ENCODE results near the gene NDUFAF8. TPM values are rescaled to one million over a fixed set of nuclear protein-coding genes. Genes with fewer than 3 reads are reported as not detected.

The NDUFAF8 gene
- total and polyA plus RNA-seq, 8 donors, result 14.5 to 185 (median 43.4) TPM; not detected in 1

DNA sequence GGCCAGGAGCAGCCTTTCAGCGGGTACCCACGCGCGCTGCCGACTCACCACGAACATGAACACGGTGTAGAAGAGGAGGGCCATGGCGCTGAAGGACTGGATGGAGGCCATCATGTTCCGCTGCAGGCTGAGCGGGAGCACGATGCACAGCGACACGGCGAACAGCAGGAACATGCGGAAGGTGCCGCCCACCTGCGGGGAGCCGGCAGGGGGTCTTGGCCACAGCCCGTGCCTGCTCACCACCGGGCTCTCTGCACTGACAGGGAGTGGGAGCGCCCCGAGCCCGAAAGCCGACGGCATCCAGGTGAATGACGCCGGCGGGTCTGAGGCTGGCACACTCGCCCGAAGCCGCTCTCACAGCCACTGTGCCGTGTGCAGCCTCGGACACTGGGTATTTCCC, 43.0 kb downstream of the NDUFAF8 start:
- no peak for DNase-seq
- Histone ChIP-seq H3K36me3 (peaks cover 35 to 90% (median 75%) of the 10 kb centered on the region in 4 donors), H3K4me1 (peaks cover 12 to 56% (median 38%) of the 10 kb centered on the region in 4 donors), H3K9me3 (no peaks in the 10 kb centered on the region), H3K27me3 (no peaks in the 10 kb centered on the region), H3K4me3 (no peak overlapping the region), H3K27ac (no peak overlapping the region)
- intact Hi-C loops (cut with DNase I; ENCODE audit: low total_unique reads), result no loop called here
- 94 to 96% (median 96%) methylated on average over 14 to 33 of the region's 33 CpGs for WGBS, 5 donors
- TF ChIP-seq POLR2AphosphoS5 (IDR thresholded peaks at IDR 0.05) (no peak), POLR2A (IDR thresholded peaks at IDR 0.05) (no peak), EP300 (IDR thresholded peaks at IDR 0.05) (no peak), CTCF (IDR thresholded peaks at IDR 0.05) (no peak)

DNA sequence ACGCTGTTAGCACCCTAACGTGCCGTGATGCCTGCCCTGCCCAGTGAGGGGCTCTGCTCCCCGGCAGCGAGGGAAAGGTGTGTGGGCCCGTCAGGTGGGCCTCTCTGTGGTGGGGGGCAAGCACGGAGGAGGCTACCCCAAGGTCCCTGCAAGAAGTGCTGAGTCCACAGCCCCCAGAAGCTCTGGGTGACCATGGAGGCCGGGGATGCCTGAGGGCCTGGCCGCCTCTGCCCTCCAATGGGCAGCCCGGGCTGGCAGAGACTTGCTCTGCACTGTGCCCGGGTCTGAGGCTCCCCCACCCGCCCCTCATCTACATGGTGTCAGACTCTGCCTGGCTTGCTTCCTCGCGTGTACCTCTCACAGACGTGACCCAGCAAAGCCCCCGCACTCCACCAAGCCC, 43.8 kb downstream of the NDUFAF8 start:
- H3K4me3 ChIP-seq, result no peak overlapping the region
- no peaks in the 10 kb centered on the region for H3K9me3 ChIP-seq
- no peaks in the 10 kb centered on the region for H3K27me3 ChIP-seq
- intact Hi-C loops (cut with DNase I; ENCODE audit: low total_unique reads), result no loop called here
- no peak for DNase-seq
- no peak overlapping the region for H3K27ac ChIP-seq
- H3K36me3 ChIP-seq, result peaks cover 37 to 90% (median 79%) of the 10 kb centered on the region in 4 donors
- 92 to 96% (median 96%) methylated on average over 11 to 16 of the region's 16 CpGs for WGBS, 5 donors
- TF ChIP-seq EP300 (IDR thresholded peaks at IDR 0.05) (no peak), CTCF (IDR thresholded peaks at IDR 0.05) (no peak), POLR2A (IDR thresholded peaks at IDR 0.05) (no peak), POLR2AphosphoS5 (IDR thresholded peaks at IDR 0.05) (no peak)
- H3K4me1 ChIP-seq, result peaks cover 5 to 56% (median 36%) of the 10 kb centered on the region in 4 donors

DNA sequence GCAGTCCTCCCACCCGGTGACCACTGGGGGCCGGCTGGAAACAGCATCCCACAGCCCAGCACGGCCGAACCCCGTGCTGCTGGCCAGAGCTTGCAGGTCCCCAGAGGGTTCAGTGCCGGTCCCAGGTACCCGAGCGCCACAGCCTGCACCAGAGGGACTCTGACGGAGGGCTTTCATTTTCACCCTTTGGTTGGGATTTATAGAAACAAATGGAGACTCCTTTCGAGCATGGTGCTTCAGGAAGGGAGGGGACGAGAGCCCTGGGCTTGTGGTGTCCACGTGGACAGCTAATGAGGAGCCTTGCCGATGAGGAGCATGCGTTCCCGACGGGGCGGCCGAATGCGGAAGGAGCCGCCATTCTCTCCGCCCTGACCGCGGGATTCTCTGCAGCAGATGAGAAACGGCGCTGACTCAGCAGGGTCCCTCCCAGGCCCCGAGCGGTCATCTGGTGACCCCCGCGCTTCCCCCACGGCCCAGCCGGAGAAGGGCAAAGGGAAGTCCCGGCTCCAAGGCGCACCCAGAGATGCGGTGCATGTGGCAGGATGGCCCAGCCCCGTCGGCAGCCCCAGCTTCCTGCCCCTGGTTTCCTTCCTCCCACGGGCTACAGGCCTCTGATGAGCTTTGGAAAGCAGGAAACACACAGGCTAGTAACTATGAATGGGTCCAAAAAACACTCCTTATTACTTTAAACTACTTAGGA, 46.2 kb downstream of the NDUFAF8 start:
- peak overlapping the region in 4 of 5 donors; percentile 63 to 82 (median 74) for H3K27ac ChIP-seq
- TF ChIP-seq POLR2A (IDR thresholded peaks at IDR 0.05) (no peak), POLR2AphosphoS5 (IDR thresholded peaks at IDR 0.05) (peak in 2 of 3 donors; percentile 15 to 43)
- no peaks in the 10 kb centered on the region for H3K27me3 ChIP-seq
- H3K4me3 ChIP-seq, result peak overlapping the region; percentile 21 to 45 (median 26)
- intact Hi-C loops (cut with DNase I; ENCODE audit: low total_unique reads), result no loop called here
- H3K4me1 ChIP-seq, result peaks cover 5 to 54% (median 31%) of the 10 kb centered on the region in 4 donors
- H3K9me3 ChIP-seq, result no peaks in the 10 kb centered on the region
- WGBS, 5 donors, result 49 to 76% (median 58%) methylated on average over 20 to 37 of the region's 37 CpGs
- DNase-seq, result peak; percentile 56 to 81
- peaks cover 32 to 90% (median 83%) of the 10 kb centered on the region in 4 donors for H3K36me3 ChIP-seq

DNA sequence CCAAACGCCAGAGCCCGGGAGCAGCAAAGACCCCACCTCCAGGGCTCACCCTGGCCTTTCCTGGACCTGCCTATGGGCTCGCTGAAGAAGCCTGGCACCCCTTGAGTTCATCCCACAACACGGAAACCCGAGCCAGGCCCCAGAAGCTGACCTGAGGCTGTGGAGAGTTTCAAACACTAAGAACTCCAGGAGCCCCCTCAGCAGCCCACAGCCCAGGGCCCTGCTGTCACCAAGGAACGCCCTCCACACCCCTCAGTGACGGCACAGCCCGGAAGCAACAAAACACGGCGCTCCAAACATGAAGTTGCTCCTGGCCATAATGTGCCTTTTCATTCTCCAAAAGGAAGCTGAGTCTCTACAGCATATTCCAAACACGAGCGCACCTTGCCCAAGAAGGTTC, 46.8 kb downstream of the NDUFAF8 start:
- DNase-seq, result no peak
- TF ChIP-seq POLR2AphosphoS5 (IDR thresholded peaks at IDR 0.05) (no peak), POLR2A (IDR thresholded peaks at IDR 0.05) (no peak), EP300 (IDR thresholded peaks at IDR 0.05) (no peak), CTCF (IDR thresholded peaks at IDR 0.05) (no peak)
- Histone ChIP-seq H3K9me3 (no peaks in the 10 kb centered on the region), H3K27ac (peak overlapping the region in 4 of 5 donors; percentile 63 to 82 (median 74)), H3K4me1 (peaks cover 5 to 50% (median 30%) of the 10 kb centered on the region in 4 donors), H3K4me3 (peak overlapping the region in 2 of 4 donors; percentile 26 to 45), H3K36me3 (peaks cover 26 to 87% (median 83%) of the 10 kb centered on the region in 4 donors), H3K27me3 (no peaks in the 10 kb centered on the region)
- 57 to 80% (median 74%) methylated on average over 7 to 12 of the region's 12 CpGs for WGBS, 5 donors
- intact Hi-C loops (cut with DNase I; ENCODE audit: low total_unique reads), result no loop called here
